GM18499 (cell line): ENCODE results near the gene CELA1.
"Not testable (repeated sequence)": the region's sequence is repeated elsewhere in the genome, so short reads cannot be mapped to it uniquely, and the experiment has no call there.

Experiments
- ATAC-seq: cut with Tn5 transposase; IDR thresholded peaks from one replicate; pipeline ENCODE4 v1.9.1; 2021; ENCODE audit warnings: moderate number of reproducible peaks; ENCODE audit not compliant: insufficient read depth, unreplicated experiment

Gene CELA1

GRCh38 chr12:51349026-51349425 lies 2.5 kb upstream of the CELA1 start:
- ATAC-seq = no peak

GRCh38 chr12:51348116-51348515 lies 1.6 kb upstream of the CELA1 start:
- no peak for ATAC-seq

- ATAC-seq = no peak
These were observed 798 bp downstream of the CELA1 start for GRCh38 chr12:51345681-51346080.

DNA sequence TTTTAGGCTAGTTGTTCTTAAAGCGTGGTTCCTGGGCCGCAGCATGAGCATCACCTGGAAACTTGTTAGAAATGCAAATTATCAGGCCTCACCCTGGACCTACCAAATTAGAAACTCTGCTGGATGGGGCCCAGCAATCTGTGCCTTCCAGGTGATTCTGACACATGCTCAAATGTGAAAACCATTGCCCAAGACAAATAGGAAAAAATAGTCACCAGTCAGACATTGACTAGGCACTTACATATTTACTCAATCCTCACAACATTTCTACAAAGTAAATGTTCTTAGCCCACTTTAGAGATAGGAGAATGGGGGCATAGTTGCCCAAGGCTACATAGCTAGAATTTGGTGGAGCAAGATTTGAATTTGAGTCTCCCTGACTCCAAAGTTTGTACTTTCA lies 3.3 kb downstream of the CELA1 start:
- no peak for ATAC-seq

GRCh38 chr12:51342416-51342815 lies 4.1 kb downstream of the CELA1 start:
- ATAC-seq = no peak

DNA sequence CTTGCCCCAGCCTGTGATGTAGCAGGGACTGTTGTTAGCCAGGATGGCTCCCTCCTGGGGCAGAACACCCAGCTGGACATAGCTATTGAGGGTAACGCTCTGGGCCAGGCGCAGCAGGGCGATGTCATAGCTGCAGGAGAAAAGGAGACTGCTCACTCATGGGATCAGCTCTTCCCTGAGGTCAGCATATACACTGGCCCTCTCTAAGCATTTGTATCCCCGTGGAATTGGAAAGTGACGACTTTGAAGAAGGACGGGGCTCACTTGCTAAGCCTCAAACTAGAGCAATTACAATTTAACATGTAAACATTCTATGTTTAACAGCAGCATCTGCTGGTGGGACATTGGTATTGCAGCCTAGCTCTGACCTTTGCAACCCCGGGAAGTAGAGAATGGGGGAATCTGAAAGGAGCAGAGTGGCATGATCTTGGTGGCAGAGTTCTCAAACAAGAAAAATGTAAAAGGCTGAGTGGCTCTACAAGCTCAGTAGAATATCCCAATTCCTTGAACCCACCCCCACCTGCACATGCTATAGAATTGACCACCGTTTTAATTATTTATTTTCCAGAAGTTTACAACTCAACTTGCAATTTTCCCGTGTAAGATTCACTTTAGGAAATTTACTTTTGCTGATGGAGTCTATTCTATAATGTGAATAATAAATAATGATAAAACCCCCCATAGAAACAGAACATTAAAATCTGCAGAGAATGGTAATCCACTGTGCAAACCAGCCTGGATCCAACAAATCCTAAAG lies 5.0 kb downstream of the CELA1 start:
- ATAC-seq = no peak

- ATAC-seq = no peak
These were observed 6.7 kb downstream of the CELA1 start for GRCh38 chr12:51339750-51340149.

DNA sequence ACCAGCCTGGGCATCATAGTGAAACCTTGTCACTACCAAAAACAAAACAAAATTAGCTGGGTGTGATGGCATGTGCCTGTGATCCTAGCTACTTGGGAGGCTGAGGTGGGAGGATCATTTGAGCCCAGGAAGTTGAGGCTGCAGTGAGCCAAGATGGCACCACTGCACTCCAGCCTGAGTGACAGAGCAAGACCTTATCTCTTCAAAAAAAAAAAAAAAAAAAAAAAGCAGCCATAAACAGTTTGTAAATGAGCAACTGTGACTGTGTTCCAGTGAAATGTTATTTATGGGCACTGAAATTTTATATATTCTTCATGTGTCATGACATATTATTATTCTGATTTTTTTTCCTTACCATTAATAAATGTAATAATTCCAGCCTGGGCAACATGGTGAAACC lies 9.1 kb downstream of the CELA1 start:
- ATAC-seq = not testable (repeated sequence)

DNA sequence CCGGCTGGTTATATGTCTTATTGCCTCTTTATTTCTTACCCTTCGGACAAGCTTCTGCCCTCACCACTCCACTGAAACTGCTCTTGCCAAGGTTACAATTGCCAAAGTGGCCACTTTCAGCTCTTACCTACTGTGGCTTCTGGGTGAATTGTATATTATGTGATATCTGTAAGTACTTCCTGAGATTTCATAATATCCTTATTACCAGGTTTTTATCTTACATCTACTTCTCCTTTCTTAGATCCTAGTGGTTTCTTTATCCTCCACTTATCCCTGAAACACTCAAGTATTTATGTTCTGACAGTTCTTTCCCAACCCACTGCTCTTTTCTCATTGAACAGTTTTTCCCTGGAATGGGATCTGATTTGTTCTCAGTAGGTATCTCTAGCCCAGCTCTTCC lies 10.5 kb downstream of the CELA1 start:
- no peak for ATAC-seq

DNA sequence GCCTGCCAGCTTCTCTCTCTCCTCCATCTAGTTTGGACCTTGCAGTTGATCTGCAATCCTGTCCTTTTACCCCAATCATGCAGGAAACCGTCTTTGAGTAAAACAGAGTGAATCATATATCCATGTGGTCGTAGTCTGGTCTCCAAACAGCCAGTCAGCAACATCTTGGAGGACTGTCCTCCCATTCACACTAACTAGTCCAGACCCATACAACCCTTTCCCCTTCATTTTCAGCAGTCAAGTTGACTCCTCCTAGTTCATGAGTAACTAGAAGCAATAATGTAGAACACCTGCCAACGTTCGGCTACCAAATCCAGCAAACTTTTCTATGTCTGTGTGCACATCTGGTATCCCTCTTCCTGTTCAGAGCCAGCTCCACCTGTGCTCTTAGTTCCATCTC lies 11.7 kb downstream of the CELA1 start:
- no peak for ATAC-seq

DNA sequence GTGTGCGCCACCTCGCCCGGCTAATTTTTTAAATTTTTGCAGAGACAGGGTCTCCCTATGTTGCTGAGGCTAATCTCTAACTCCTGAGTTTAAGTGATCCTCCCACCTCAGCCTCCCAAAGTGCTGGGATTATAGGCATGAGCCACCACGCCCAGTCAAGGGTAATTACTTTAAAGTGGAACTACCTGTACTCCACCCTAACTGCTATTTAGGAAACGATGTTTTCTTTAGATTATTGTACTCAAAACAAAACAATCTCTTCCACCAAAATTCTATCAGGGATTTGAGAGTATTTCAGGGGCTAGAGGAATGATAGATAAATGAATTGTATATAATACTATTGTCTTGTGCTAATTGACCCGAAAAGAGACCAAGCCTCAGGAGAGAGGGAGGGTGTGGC lies 12.9 kb downstream of the CELA1 start:
- no peak for ATAC-seq

DNA sequence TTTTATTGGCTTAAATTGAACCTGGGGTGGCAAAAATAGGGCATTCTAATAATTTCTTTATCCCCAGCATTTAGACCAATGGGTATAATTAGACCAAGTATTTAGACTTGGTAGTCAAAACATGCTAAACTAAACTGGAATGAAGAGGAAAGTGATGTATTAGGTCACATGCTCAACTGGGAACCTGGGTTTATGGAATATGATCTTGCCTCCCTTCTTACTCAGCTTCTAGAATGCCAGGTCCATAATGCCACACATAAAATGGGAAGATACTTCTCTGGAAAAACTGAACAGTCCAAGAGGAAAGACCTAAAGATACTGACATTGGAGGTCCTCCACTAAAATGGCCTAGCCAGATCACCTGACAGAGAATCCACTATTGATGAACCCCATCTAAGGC lies 16.3 kb downstream of the CELA1 start:
- no peak for ATAC-seq

- ATAC-seq = no peak
These were observed 16.7 kb downstream of the CELA1 start for GRCh38 chr12:51329742-51330141.

DNA sequence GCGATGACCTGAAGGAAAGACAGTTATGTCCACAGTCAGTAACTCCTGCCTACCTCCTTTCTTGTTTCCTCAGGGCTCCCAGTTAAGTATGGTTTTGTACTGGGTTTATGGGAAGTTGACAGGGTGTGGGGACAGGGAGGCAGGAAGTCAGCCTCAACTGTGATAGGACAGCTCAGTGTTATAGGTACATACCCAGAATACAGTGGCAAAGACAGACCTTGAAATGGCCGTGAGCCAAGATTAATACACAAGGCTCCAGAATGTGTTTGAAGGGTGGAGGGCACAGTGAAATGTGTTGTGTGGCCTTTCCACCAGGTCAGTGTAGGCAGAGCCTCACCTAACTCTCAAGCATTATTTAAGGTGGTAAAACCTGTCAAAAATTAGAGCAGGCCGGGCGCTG lies 17.9 kb downstream of the CELA1 start:
- ATAC-seq = no peak

- ATAC-seq = peak; percentile 37
These were observed 19.6 kb downstream of the CELA1 start for GRCh38 chr12:51326698-51327439.

GRCh38 chr12:51324953-51325352 lies 21.5 kb downstream of the CELA1 start:
- no peak for ATAC-seq

DNA sequence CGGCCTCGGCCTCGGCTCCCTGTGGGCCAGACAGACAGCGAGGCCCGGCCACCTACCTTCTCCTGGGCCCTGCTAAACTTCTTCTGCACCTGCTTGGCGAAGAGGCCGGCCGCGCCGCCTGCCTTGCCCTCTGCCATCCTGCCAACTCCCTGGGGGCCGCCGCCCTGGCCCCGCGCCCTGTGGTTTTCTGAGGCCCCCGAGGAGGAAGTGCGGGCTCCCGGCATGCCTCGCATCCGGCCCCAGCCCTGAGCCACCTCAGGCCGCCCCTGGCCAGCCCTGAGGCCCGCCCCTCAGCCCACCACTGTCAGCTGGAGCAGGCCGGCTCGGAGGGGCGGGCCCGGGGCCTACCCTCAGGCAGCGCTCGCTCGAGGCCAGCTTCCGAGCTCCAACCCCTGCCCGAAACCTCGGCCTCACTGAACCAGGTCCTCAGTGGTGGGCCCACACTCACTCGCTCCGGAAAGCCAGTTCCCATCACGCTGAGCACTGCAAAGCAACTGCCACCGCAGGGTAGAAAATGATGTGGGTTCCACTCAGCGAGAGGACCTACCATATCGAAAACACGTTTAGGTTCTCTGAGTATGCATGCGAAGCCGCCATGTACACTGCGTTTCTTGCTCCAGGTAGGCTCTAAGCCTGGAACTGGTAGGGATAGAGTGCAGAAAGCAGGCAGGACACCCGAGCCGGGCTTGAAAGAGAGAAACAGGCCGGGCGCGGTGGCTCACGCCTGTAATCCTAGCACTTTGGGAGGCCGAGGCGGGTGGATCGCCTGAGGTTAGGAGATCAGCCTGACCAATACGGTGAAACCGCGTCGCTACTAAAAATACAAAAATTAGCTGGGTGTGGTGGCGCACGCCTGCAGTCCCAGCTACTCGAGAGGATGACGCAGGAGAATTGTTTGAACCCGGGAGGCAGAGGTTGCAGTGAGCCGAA lies 22.2 kb downstream of the CELA1 start, which contains the start of gene BIN2:
Gene BIN2, minus strand, starts transcription at position 209 of the 930 bp plus-strand sequence. Its CDS starts 72 bp downstream, at position 137.
- ATAC-seq = no peak

DNA sequence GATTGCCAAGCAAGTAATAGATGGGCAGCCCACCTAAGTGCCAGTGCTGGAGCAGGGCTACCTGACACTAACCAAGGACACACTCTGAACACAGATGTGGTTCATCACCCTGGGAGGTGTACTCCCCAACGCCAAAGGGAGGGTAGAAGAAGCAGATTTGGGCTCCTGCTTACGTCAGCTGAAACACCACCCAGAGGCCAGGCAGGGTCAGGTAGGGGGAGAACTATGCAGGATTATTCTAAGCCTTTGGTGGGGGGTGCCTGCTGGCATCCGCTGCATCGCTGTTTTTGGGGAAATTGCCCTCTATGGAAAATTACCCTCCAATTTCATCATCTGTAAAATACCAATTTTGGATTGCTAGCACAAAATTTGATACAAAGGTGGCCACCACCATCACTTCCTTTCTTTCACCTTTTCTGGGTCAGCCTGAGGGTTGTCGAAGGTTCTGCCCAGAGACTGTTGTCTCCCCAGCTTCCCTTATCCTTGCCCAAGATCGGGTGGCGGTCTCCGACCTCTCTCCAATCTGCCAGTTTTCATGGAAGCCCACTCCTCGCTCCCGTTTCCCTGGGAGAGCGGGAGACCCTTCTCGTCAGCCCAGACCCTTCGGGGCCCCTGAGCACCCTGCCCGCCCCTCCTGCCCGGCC lies 23.0 kb downstream of the CELA1 start:
- no peak for ATAC-seq

DNA sequence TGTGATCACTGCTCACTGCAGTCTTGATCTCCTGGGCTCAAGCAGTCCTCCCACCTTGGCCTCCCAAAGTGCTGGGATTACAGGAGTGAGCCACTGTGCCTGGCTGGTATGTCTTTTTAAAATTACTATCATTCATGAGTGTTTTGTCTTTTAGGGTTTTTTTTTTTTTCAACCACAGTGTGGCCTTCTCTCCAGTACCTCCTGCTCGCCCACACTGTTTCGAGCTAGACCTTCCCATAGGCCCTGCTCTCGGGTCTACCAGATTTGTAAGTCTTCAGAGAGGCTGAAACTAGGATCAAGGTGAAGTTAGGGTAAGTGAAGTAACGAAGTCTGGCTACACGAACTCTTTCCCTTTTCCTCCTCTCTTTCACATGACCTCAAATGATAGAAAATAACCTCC lies 24.0 kb downstream of the CELA1 start:
- no peak for ATAC-seq

- no peak for ATAC-seq
These were observed 24.6 kb downstream of the CELA1 start for GRCh38 chr12:51321882-51322281.
